Mesothelial cell of epicardium (in vitro differentiated cells): ENCODE data around the gene NPTX2. TPM values are rescaled to one million over a fixed set of nuclear protein-coding genes. Genes with fewer than 3 reads are reported as not detected.

Experiments
- DNase-seq, 2 experiments: peaks; one replicate each; pipeline ENCODE4 v3.0.0; 2021; ENCODE audit warnings: low spot score in 2 of 2; ENCODE audit not compliant: unreplicated experiment in 2 of 2
- H3K27ac Mint-ChIP-seq: 2 replicates; pipeline ENCODE4 v1.8.0; 2021; ENCODE audit warnings: mixed read lengths
- H3K27me3 Mint-ChIP-seq: 2 replicates; pipeline ENCODE4 v1.8.0; 2021; ENCODE audit warnings: low read depth, mixed read lengths
- H3K36me3 Mint-ChIP-seq: 2 replicates; pipeline ENCODE4 v1.8.0; 2021; ENCODE audit warnings: mixed read lengths
- H3K4me1 Mint-ChIP-seq: 2 replicates; pipeline ENCODE4 v1.8.0; 2021; ENCODE audit warnings: mixed read lengths
- H3K4me3 Mint-ChIP-seq: 2 replicates; pipeline ENCODE4 v1.8.0; 2021; ENCODE audit warnings: mild to moderate bottlenecking, moderate library complexity, mixed read lengths
- H3K9me3 Mint-ChIP-seq: 2 replicates; pipeline ENCODE4 v1.8.0; 2021; ENCODE audit warnings: mixed read lengths
- CTCF ChIP-seq: fragments of 200-600 bp; sonication (generic); IDR thresholded peaks from one replicate; pipeline ENCODE4 v1.5.0; 2021; ENCODE audit warnings: antibody characterized with exemption; ENCODE audit not compliant: unreplicated experiment
- total RNA-seq: library from RNA; stranded (reverse); gene quantifications from 3 replicates; pipeline ENCODE4 v1.2.1, GENCODE V29; 2021

The NPTX2 gene
- total RNA-seq, 1 donor from 2014 or later: 1.4 TPM

DNA sequence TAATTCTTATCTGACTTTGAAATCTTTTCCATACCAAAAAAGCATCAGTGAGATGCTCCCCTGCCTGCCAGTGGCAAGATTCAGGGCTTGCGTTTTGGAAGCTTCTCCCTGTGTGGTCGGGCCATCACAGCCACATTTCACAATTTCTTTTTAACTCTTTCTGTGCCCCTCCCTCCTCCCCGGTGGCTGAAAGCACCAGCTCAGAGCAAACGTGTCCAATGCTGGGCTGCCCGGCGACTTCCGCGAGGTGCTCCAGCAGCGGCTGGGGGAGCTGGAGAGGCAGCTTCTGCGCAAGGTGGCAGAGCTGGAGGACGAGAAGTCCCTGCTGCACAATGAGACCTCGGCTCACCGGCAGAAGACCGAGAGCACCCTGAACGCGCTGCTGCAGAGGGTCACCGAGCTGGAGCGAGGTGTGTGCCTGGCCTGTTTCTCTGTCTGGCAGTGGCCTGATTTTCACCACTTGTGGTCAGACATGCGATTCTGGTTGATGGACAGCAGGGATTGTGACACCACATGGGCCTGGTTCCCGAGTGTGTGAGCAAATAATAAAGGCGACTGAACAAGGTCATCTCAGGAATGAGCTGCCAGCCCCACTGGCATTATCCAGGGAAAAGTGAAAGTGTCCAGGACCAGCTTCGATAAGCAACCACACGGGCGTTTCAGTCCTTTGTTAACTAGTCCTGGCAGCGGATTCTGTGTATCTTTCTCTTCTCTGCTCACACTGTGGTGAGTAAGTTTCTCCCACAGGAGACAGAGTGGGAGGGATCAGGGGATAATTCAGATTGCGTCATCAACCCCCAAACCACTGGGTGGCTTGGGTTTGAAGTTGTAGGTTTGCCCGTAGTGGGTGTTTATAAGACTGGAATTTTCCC is 2.6 kb downstream of the NPTX2 start:
- no peak for TF ChIP-seq CTCF
- no peaks in the 10 kb centered on the region for H3K4me1 Mint-ChIP-seq
- H3K36me3 Mint-ChIP-seq: no peaks in the 10 kb centered on the region
- H3K4me3 Mint-ChIP-seq: no peak overlapping the region
- no peak for DNase-seq
- no peak overlapping the region for H3K27ac Mint-ChIP-seq
- peaks cover 89% of the 10 kb centered on the region for H3K27me3 Mint-ChIP-seq
- H3K9me3 Mint-ChIP-seq: no peaks in the 10 kb centered on the region

- no peak overlapping the region for H3K27ac Mint-ChIP-seq
- TF ChIP-seq CTCF: no peak
- H3K4me1 Mint-ChIP-seq: no peaks in the 10 kb centered on the region
- no peaks in the 10 kb centered on the region for H3K9me3 Mint-ChIP-seq
- H3K36me3 Mint-ChIP-seq: no peaks in the 10 kb centered on the region
- no peak overlapping the region for H3K4me3 Mint-ChIP-seq
- no peak for DNase-seq
- H3K27me3 Mint-ChIP-seq: peaks cover 87% of the 10 kb centered on the region
Measured at GRCh38 chr7:98621573-98622482, 4.7 kb downstream of the NPTX2 start.

DNA sequence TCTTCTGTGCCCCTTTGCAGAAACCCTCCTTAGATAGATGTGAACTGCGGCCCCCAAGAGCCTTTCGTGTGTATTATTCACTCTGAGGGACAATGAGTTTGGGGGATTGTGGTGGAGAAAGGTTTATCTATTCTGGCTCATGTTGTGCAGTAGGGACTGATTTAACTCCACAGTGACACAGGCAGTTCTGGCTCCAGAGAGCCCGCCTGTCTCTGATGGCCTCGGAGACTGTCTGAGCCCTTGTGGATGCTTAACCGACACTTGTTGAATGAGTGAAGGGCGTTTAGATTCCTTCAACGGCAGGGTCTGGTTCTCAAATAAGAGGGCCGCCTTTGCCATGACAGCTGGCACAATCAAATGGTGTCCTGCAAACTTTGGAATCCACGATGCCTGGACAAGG is 5.8 kb downstream of the NPTX2 start:
- TF ChIP-seq CTCF: no peak
- DNase-seq: no peak
- Mint-ChIP-seq H3K9me3 (no peaks in the 10 kb centered on the region), H3K36me3 (no peaks in the 10 kb centered on the region), H3K4me1 (no peaks in the 10 kb centered on the region), H3K27me3 (peaks cover 90% of the 10 kb centered on the region), H3K4me3 (no peak overlapping the region), H3K27ac (no peak overlapping the region)

GRCh38 chr7:98624846-98625420 is 7.8 kb downstream of the NPTX2 start:
- Mint-ChIP-seq H3K27me3 (peaks cover 90% of the 10 kb centered on the region), H3K4me1 (no peaks in the 10 kb centered on the region), H3K36me3 (no peaks in the 10 kb centered on the region), H3K4me3 (no peak overlapping the region), H3K9me3 (no peaks in the 10 kb centered on the region), H3K27ac (no peak overlapping the region)
- TF ChIP-seq CTCF: no peak
- no peak for DNase-seq

DNA sequence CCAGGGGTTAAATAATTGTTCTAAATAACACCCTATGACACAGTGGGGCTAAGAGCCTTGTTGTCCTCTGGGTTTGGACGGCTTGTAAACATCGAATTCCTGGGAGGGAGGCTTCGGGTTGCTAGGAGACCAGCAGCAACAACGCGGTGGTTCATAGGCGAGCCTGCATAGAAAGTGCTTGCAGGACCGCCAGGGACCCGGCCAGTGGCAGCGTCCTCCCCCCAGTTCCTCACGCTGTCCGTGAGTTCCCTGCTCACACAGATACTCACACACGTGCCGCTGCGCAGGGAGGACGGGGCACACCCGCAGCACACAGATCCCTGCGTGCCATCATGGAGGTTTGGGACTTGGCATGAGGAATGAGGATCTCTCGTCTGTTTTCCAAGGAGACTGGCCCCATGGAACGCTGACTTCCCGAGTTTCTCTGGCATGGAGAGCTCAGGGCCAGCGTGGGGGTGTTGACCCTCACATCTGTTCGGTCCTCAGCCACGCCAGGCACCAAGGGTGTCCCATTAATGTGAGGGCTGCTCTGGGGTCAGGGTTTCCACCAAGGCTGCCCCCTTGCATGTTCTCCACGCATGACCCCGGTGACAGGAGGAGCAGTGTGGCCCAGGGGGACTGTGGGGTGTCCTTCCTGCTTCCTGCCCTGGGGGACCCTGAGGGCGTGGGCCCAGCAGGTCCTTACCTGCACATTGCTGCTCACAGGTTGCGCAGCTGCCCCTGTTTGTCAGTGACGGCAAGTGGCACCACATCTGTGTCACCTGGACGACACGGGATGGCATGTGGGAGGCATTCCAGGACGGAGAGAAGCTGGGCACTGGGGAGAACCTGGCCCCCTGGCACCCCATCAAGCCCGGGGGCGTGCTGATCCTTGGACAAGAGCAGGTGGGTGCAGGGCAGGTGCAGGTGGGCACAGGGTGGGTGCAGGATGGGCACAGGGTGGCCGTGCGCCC is 9.7 kb downstream of the NPTX2 start:
- no peak for DNase-seq
- Mint-ChIP-seq H3K27me3 (peaks cover 89% of the 10 kb centered on the region), H3K4me3 (no peak overlapping the region), H3K27ac (no peak overlapping the region), H3K36me3 (no peaks in the 10 kb centered on the region), H3K4me1 (no peaks in the 10 kb centered on the region), H3K9me3 (no peaks in the 10 kb centered on the region)
- TF ChIP-seq CTCF: no peak
